Measurements from ENCODE around the gene NCOA5. TPM values are rescaled to one million over a fixed set of nuclear protein-coding genes. Genes with fewer than 3 reads are reported as not detected.
A peak's percentile ranks its signal among the peaks of the same experiment; 100 is the strongest.

The NCOA5 gene
- polyA plus RNA-seq, 10 donors: 26.9 to 36.2 (median 30.3) TPM

- no peak for DNase-seq
These were observed 71.7 kb downstream of the NCOA5 start for GRCh38 chr20:46018112-46018511.

GRCh38 chr20:46017272-46017671, 72.5 kb downstream of the NCOA5 start:
- no peak for DNase-seq

DNA sequence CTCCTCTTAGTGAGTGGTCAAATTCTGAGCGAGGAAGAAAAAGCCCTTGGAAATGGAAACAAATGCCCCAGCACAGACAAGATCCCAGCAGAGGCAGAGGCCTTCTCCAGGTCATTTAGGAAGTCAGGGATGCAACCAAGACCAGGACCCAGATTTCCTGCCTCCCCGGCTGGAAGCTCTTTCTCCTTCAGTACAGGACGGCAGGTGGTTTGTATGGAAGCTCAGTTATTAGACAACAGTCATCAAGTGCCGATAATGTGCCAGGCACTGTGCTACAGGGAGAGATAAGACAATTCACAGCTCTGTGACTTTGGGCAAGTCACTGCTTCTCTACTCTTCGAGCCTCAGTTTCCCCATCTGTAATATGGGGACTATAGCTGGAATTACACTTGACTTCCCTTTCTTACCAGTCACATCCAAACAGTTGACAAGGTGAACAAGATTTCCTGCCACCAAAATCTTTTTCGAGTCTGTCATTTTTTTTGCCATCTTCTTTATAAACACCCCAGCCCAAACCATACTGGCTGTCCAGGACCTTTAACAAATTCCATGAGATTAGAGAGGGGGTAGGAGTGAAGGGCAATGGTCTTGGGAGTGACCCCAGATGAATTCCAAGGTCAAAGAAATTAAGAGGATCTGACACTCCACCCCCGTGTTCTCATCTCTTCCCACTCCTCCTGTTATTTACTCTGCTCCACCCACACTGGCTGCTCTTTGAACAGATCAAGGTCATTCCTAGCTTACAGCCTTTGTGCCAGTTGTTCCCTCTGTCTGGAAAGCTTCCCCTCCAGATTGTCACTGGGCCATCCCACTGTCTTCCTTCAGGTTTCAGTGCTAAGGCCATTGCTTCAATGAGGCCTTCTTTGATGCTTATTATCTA, 75.0 kb downstream of the NCOA5 start:
- DNase-seq: no peak

DNA sequence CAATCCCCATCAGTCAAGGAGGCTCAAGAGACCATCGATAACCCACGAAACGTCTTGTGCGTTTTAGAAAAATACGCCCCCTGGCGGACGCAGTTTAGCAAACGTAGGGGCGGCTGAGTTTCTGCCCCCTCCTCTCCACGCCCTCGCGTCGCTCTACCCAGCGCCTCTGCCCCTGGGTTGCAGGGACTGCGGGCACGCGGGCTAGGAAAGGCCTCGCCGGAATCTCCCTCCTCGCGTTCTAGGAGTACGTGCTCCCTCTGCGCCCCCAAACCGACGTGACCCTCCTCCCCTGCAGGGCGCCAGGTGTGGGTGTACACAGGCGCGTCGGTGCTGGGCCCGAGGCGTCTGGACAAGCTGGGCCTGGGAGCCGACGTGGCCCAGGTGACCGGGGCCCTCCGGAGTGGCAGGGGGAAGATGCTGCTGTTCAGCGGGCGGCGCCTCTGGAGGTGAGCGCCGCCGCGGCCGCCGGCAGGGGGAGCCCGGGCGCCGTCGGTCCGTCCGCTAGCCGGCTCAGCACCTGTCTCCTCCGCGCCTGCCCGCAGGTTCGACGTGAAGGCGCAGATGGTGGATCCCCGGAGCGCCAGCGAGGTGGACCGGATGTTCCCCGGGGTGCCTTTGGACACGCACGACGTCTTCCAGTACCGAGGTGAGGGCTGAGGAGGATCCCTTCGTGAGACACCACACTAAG, 75.8 kb downstream of the NCOA5 start:
- DNase-seq: peak in 1 of 3 donors; percentile 32

DNA sequence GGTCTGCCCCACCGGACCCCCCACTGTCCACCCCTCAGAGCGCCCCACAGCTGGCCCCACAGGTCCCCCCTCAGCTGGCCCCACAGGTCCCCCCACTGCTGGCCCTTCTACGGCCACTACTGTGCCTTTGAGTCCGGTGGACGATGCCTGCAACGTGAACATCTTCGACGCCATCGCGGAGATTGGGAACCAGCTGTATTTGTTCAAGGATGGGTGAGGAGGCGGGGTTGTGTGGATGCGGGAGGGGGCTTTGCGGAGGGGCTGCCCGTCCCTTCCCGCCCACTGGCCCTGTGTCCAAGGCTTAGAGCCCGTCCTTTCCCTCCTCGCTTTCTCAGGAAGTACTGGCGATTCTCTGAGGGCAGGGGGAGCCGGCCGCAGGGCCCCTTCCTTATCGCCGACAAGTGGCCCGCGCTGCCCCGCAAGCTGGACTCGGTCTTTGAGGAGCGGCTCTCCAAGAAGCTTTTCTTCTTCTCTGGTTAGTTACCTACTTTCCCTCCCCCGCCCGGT, 76.4 kb downstream of the NCOA5 start:
- DNase-seq: no peak

DNA sequence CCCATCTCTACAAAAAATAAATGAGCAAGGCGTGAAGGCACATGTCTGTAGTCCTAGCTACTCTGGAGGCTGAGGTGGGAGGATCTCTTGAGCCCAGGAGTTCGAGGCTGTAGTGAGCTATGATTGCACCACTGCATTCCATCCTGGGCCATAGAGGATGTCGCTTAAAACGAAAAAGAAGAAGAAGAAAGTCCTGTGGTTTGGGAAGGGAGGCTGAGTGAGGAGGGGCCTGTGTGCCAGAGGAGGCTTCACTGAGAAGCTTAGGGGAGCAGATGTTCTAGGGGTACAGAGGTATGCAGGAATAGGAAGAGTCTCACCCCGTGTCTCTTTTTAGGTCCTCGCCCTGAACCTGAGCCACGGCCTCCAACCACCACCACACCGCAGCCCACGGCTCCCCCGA, 76.8 kb downstream of the NCOA5 start:
- no peak for DNase-seq

GRCh38 chr20:46011631-46012482, 77.9 kb downstream of the NCOA5 start:
- DNase-seq: no peak

Other genes with a start within 250 kb of the NCOA5 start
- 10 to 100 TPM; 16.0 to 21.7 (median 19.5) TPM for gene ACOT8, start 232.6 kb downstream of the NCOA5 start, polyA plus RNA-seq (ENCODE audit: insufficient read length in 10 of 10)
- 1 to 10 TPM; 3.3 to 3.9 (median 3.7) TPM for gene ZSWIM3, start 232.3 kb downstream of the NCOA5 start, polyA plus RNA-seq (ENCODE audit: insufficient read length in 10 of 10)
- gene ZSWIM1, start 208.7 kb downstream of the NCOA5 start, polyA plus RNA-seq (ENCODE audit: insufficient read length in 10 of 10): 10 to 100 TPM in 3 of 10 donors, 1 to 10 TPM in 7; 7.3 to 11.7 (median 9.0) TPM
- 1 to 10 TPM; 3.0 to 7.7 (median 4.5) TPM for gene SPATA25, start 202.3 kb downstream of the NCOA5 start, polyA plus RNA-seq (ENCODE audit: insufficient read length in 10 of 10)
- 10 to 100 TPM in 7 of 10 donors, 1 to 10 TPM in 3; 8.4 to 15.4 (median 13.0) TPM for gene NEURL2, start 198.8 kb downstream of the NCOA5 start, polyA plus RNA-seq (ENCODE audit: insufficient read length in 10 of 10)
- gene CTSA, start 198.6 kb downstream of the NCOA5 start, polyA plus RNA-seq (ENCODE audit: insufficient read length in 10 of 10): 10 to 100 TPM; 53.0 to 77.9 (median 64.4) TPM
- 10 to 100 TPM; 15.6 to 58.5 (median 26.5) TPM for gene PLTP, start 177.8 kb downstream of the NCOA5 start, polyA plus RNA-seq (ENCODE audit: insufficient read length in 10 of 10)
- 10 to 100 TPM; 21.9 to 30.4 (median 24.5) TPM for gene PCIF1, start 155.3 kb downstream of the NCOA5 start, polyA plus RNA-seq (ENCODE audit: insufficient read length in 10 of 10)
- 10 to 100 TPM in 2 of 10 donors, 1 to 10 TPM in 8; 7.9 to 12.0 (median 9.4) TPM for gene ZNF335, start 117.8 kb downstream of the NCOA5 start, polyA plus RNA-seq (ENCODE audit: insufficient read length in 10 of 10)
- 1 to 10 TPM in 3 of 10 donors, under 1 TPM in 6, not detected in 1; 0.16 to 5.9 (median 0.23) TPM for gene MMP9, start 81.1 kb downstream of the NCOA5 start, polyA plus RNA-seq (ENCODE audit: insufficient read length in 10 of 10)
- gene SLC12A5, start 60.7 kb downstream of the NCOA5 start, polyA plus RNA-seq (ENCODE audit: insufficient read length in 10 of 10): 1 to 10 TPM in 3 of 10 donors, under 1 TPM in 7; 0.29 to 1.5 (median 0.81) TPM
- gene CD40, start 28.4 kb upstream of the NCOA5 start, polyA plus RNA-seq (ENCODE audit: insufficient read length in 10 of 10): 1 to 10 TPM; 3.4 to 9.4 (median 6.8) TPM
- under 1 TPM; 0.33 to 0.72 (median 0.39) TPM for gene CDH22, start 218.5 kb upstream of the NCOA5 start, polyA plus RNA-seq (ENCODE audit: insufficient read length in 10 of 10)